Measurements from ENCODE around the gene PAM.

GRCh38 chr5:102902135-102902448 lies 147.0 kb downstream of the PAM start:
- no peak for TF ChIP-seq CTCF (IDR thresholded peaks at IDR 0.05; ENCODE audit: extremely low read depth in 1 of 2, insufficient read depth in 1 of 2, low read depth in 1 of 2, low read length in 2 of 2)
- no peak for TF ChIP-seq EZH2 (IDR thresholded peaks at IDR 0.05; ENCODE audit: borderline replicate concordance, low read depth, low read length, severe bottlenecking)
- no peak for TF ChIP-seq POLR2A (IDR thresholded peaks at IDR 0.05; ENCODE audit: low read depth, low read length)
- TF ChIP-seq MYC (IDR thresholded peaks at IDR 0.05; ENCODE audit: low read depth, low read length) = no peak
- TF ChIP-seq POLR2AphosphoS5 (IDR thresholded peaks at IDR 0.05; ENCODE audit: insufficient read depth, low read depth, low read length) = no peak
- no peak for TF ChIP-seq GATA2 (IDR thresholded peaks at IDR 0.05; ENCODE audit: insufficient read depth, insufficient read length, low read depth, low read length)
- TF ChIP-seq MAX (IDR thresholded peaks at IDR 0.05; ENCODE audit: insufficient read depth, insufficient read length) = no peak
